ENCODE results near the gene PCNP. TPM values are rescaled to one million over a fixed set of nuclear protein-coding genes. Genes with fewer than 3 reads are reported as not detected.
"Not testable (repeated sequence)": the region's sequence is repeated elsewhere in the genome, so short reads cannot be mapped to it uniquely, and the experiment has no call there.

The PCNP gene
- total and polyA plus RNA-seq, 9 of the 15 experiments (the other 6 are each of a cell fraction or from before 2014, with no cell fraction given): 54.3 to 170 (median 150) TPM

DNA sequence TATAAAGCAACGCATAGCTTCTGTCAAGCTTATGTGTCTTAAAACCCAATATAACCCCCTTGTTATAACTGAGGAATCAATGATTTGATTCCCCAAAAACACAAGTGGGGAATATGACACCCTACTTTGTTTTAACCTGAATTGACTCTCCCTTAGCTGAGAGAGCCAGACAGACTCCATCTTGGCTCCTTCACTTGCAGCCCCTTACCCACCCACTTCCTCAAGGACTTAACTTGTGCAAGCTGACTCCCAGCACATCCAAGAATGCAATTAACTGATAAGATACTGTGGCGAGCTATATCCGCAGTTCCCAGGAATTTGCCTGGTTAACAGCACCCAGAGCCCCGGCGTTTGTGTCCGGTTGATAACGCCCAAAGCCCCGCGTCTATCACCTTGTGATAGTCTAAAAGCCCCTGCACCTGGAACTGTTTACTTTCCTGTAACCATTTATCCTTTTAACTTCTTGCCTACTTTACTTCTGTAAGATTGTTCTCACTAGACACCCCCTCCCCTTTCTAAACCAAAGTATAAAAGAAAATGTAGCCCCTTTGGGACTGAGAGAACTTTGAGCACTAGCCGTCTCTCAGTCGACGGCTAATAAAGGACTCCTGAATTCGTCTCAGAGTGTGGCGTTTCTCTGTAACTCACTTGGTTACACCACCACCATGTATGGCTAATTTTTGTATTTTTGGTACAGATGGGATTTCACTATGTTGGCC lies 67.6 kb downstream of the PCNP start (continued):
- TF ChIP-seq HEY1 (CRISPR knock-in tag; IDR thresholded peaks at IDR 0.05; ENCODE audit: borderline replicate concordance) (peak; percentile 98), ERF (CRISPR knock-in tag; IDR thresholded peaks at IDR 0.05) (peak; percentile 100), ZNF707 (CRISPR knock-in tag; conservative IDR thresholded peaks at IDR 0.05) (peak; percentile 89), TEAD2 (tag; IDR thresholded peaks at IDR 0.05) (peak; percentile 96), ETS2 (tag; IDR thresholded peaks at IDR 0.05; ENCODE audit: borderline replicate concordance, poor library complexity, severe bottlenecking) (peak; percentile 97), ZNF347 (CRISPR knock-in tag; IDR thresholded peaks at IDR 0.05; ENCODE audit: low read depth) (peak; percentile 92), JUND (tag; IDR thresholded peaks at IDR 0.05; ENCODE audit: borderline replicate concordance, low read depth, low read length) (peak; percentile 70; the same call in 1 of the 3 replicates), ZNF444 (CRISPR knock-in tag; IDR thresholded peaks at IDR 0.05) (peak; percentile 99), KLF10 (CRISPR knock-in tag; IDR thresholded peaks at IDR 0.05) (peak; percentile 92), ELF1 (tag; IDR thresholded peaks at IDR 0.05) (0 out of 2 replicates have a peak, but pooled peaks have one; percentile 22), ZNF764 (CRISPR knock-in tag; IDR thresholded peaks at IDR 0.05; ENCODE audit: low read depth) (peak; percentile 81), HOXB6 (CRISPR knock-in tag; IDR thresholded peaks at IDR 0.05; ENCODE audit: borderline replicate concordance) (peak; percentile 81; the same call in 1 of the 2 replicates), ZNF75A (CRISPR knock-in tag; IDR thresholded peaks at IDR 0.05) (peak; percentile 95), STAT5A (IDR thresholded peaks at IDR 0.05; ENCODE audit: borderline replicate concordance, low read length) (peak; percentile 39; the same call in 1 of the 2 replicates), NFIX (CRISPR knock-in tag; IDR thresholded peaks at IDR 0.05; ENCODE audit: low read depth) (peak; percentile 90), TAL1 (IDR thresholded peaks at IDR 0.05) (peak; percentile 69), BACH1 (tag; IDR thresholded peaks at IDR 0.05) (peak; percentile 94)
- TF ChIP-seq, protein P1, sequence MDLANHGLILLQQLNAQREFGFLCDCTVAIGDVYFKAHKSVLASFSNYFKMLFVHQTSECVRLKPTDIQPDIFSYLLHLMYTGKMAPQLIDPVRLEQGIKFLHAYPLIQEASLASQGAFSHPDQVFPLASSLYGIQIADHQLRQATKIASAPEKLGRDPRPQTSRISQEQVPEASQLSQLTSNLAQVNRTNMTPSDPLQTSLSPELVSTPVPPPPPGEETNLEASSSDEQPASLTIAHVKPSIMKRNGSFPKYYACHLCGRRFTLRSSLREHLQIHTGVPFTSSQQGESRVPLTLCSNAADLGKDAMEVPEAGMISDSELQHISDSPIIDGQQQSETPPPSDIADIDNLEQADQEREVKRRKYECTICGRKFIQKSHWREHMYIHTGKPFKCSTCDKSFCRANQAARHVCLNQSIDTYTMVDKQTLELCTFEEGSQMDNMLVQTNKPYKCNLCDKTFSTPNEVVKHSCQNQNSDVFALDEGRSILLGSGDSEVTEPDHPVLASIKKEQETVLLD (IDR thresholded peaks at IDR 0.05): peak; percentile 85
- not testable (repeated sequence) for TF ChIP-seq JUND (IDR thresholded peaks at IDR 0.05; ENCODE audit: borderline replicate concordance, low read depth, low read length)
- TF ChIP-seq, protein P2, sequence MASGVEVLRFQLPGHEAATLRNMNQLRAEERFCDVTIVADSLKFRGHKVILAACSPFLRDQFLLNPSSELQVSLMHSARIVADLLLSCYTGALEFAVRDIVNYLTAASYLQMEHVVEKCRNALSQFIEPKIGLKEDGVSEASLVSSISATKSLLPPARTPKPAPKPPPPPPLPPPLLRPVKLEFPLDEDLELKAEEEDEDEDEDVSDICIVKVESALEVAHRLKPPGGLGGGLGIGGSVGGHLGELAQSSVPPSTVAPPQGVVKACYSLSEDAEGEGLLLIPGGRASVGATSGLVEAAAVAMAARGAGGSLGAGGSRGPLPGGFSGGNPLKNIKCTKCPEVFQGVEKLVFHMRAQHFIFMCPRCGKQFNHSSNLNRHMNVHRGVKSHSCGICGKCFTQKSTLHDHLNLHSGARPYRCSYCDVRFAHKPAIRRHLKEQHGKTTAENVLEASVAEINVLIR (CRISPR knock-in tag; IDR thresholded peaks at IDR 0.05): peak; percentile 97
- TF ChIP-seq, protein P3, sequence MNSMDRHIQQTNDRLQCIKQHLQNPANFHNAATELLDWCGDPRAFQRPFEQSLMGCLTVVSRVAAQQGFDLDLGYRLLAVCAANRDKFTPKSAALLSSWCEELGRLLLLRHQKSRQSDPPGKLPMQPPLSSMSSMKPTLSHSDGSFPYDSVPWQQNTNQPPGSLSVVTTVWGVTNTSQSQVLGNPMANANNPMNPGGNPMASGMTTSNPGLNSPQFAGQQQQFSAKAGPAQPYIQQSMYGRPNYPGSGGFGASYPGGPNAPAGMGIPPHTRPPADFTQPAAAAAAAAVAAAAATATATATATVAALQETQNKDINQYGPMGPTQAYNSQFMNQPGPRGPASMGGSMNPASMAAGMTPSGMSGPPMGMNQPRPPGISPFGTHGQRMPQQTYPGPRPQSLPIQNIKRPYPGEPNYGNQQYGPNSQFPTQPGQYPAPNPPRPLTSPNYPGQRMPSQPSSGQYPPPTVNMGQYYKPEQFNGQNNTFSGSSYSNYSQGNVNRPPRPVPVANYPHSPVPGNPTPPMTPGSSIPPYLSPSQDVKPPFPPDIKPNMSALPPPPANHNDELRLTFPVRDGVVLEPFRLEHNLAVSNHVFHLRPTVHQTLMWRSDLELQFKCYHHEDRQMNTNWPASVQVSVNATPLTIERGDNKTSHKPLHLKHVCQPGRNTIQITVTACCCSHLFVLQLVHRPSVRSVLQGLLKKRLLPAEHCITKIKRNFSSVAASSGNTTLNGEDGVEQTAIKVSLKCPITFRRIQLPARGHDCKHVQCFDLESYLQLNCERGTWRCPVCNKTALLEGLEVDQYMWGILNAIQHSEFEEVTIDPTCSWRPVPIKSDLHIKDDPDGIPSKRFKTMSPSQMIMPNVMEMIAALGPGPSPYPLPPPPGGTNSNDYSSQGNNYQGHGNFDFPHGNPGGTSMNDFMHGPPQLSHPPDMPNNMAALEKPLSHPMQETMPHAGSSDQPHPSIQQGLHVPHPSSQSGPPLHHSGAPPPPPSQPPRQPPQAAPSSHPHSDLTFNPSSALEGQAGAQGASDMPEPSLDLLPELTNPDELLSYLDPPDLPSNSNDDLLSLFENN (IDR thresholded peaks at IDR 0.05; ENCODE audit: low read depth in 2 of 2, low read length in 2 of 2): peak in 1 of 2 experiments; percentile 51; a peak in 1 of 4 replicates
- TF ChIP-seq, protein P4, sequence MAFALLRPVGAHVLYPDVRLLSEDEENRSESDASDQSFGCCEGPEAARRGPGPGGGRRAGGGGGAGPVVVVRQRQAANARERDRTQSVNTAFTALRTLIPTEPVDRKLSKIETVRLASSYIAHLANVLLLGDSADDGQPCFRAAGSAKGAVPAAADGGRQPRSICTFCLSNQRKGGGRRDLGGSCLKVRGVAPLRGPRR (CRISPR knock-in tag; IDR thresholded peaks at IDR 0.05): peak; percentile 99

Data from K562 (cell line).